Brain pericyte (primary cell): Measurements from ENCODE around the gene RIBC2.
"Not testable (repeated sequence)": the region's sequence is repeated elsewhere in the genome, so short reads cannot be mapped to it uniquely, and the experiment has no call there.

Experiments
- DNase-seq: peaks from one replicate; pipeline ENCODE4 v3.0.0-alpha.2; 2012; ENCODE audit warnings: low read depth, low spot score

Gene RIBC2

DNA sequence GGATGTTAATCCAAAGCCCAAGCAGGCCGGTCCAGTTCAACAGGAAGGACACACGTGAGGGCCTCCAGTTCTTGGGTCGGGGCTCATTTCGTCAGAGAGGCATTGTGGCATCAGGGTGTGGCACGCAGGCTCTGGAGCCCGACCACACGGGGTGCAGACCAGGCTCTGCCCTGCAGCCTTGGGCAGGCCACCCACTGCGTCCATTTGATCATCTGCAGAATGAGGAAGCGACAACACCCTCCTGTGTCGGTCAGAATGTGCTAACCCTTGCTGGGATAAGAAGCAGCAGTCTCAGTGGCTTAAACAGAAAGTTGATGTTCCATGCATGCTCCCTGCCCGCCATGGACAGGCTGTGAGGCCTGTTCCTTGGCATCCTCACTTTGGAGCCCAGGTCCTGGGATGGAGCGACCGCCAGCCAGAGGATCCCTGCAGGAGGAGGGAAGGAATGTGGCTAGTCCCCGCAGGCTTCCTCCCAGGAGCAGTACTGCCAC is 10.8 kb downstream of the RIBC2 start:
- DNase-seq, result no peak

DNA sequence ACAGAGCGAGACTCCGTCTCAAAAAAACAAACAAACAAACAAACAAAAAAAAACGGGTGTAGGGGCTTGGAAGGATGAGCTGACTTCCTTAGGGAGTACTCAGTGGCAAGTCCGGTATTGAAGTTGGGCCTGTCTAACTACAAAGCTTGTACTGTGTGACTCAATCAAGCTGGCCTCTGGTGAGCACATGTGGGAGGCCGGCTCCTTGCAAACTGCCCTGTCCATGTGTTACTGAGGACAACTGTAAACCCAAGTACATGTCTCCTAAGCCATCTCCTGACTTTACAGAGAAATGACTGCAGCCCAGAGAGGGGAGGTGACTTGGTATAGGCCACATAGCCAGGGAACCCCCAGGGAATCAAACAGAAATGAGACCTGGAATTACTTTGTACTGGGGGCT is 11.6 kb downstream of the RIBC2 start:
- DNase-seq, result no peak

DNA sequence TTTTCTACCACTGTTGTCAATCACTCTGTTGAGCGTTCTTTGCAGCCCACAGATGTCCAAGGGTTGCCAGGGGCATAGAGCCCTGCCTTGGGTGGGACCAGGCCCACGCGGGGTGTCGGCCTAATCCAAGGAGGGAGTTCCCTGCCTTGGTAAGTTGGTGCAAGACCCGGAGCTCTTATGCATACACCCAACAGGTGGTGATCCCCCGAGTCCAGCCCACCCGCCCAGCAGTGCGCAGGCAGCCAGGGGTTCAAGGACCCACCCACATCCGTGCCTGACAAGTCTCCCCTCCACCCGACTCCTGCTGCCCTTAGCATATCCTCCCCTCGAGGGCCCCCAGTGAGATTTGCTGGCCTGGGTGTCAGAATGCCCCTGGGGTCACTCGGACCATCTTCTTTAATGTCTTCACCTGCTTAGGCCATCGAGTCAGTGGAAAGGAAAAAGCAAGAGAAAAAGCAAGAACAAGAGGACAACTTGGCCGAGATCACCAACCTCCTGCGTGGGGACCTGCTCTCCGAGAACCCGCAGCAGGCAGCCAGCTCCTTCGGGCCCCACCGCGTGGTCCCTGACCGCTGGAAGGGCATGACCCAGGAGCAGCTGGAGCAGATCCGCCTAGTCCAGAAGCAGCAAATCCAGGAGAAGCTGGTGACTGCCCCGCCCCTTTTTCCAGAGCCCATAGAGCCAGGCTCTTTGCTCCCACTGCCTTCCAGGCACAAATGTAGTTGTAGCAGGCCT is 12.2 kb downstream of the RIBC2 start:
- no peak for DNase-seq

DNA sequence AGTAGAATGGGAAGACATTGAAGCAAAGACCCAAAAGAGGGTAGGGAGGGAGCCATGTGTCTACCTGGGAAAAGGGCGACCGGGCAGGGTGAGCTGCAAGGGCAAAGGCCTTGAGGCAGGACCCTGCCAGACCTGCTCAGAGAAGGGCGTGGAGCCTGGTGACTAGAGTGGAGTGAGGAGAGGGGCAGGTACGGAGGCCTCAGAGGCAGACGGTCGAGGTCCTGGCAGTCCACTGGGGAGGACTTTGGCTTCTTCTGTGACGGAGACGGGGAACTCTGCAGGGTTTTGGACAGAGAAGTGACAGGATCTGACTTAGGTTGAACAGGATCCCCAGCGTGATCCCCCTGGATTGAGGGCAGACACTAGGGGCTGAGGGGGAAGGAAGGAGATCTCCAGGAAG is 12.9 kb downstream of the RIBC2 start:
- no peak for DNase-seq

DNA sequence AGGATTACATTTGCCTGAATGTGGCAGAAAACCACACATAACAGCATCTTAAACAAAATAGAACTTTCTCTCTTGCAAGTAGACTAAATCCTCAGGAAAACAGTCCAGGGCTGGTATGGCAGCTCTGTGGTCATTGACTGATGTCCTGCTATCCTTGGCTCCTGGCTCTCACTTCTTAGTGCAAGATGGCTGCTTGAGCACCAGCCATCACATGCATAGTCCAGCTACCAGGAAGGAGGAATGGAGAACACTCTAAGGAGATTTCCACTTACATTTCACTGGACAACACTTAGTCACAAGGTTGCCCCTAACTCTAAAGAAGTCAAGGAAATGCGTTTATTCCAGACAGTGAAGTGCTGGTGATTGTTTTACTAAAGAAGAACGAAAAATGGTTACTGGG is 13.6 kb downstream of the RIBC2 start:
- no peak for DNase-seq

DNA sequence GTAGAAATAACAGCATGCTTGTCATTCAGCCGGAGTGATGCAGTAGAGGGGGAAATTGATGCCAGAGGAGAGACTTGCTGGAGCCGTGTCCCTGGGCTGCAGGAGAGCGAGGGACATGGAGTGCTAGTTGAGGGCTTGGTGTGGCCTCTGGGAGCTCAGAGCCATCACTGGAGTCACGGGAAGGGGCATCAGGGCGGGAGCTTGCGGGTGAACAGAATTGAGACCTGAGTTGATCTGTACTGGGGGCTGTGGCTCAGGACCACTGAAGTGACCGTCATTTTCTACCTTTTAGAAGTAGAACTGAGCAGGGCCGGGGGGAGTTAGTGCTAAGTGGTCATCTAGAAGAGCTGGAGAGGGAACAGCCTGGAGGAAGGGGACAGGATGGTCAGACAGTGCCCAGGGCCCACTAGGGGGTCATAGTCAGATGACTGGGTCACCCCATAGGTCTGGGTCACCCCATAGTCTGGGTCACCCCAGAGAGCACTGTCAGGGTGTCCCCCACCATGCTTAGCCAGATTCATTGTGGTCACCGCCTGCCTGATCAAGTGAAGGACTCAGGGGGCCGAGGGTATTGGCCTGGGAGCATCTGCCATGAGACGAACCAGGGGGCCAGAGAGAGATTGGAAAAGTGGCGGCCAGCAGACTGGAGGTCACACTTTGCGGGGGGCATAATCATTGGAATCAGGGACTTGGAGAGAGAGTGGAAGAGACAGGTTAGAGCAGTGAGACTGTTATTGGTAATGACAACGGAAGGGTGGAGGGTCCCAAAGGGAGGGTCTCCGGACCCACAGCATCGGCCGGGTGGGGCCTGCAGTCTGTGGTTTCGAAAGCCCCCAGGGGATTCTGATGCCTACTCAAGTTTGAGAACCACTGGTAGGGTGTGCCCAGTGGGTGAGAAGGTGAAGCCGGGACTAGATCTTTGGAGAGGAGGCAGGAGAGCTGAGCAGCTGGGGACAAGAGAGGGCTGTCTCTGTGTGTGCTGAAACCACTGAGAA is 15.2 kb downstream of the RIBC2 start:
- DNase-seq, result no peak

DNA sequence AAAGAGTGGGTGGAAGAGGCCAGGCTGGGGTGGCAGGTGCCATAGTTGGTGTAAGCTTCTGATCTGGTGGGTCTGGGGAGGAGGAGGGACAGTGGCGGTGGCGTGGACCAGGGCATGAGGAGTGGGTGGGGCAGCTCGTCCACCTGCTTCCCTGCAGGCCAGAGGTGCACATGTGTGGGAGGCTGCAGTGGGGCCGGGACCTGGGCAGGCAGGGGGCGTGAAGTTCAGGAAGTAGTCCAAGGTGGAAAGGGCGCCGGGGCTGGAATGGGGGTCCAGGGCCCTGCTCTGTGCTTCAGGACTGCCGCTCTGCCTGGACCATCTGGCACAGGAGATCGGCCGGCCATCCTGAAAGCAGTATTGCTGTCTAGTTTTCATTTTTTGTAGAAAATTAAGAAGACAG is 15.9 kb downstream of the RIBC2 start:
- no peak for DNase-seq

DNA sequence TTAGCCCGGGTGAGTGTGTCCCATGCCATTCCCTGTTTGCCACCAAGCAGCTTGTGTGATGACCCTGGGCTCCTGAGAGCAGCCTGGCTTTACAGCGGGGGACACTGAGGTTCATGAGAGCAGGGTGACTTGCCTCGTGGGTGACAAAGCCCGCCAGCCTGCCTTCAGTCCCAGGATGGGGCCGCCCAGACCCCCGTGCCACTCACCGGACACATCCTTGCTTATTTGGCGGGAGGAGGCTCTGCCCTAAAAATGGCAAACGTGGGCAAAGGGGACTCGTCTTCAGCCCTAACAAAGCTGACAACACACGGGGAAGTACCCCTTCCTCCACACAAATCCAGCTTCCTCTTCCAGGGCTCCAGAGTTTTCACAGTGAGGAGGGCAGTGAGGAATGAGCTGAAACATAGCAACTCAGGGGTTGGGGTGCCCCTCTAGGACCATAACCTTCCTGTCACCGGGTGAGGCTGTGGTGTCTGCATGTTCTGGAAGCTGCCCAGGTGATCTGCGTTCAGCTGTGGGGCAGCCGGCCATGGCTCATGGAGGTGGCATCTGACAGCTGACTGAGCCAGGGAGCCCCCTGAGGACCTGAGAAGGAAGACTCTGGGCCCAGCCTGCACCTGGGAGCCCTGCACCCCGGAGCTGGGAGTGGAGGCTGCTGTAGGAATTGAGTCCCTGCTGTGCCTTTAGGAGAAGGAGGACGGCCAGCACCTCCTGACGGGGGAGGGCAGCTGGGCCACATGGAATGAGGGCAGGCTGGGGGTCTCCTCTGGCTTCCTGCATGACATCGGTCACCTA is 16.7 kb downstream of the RIBC2 start:
- DNase-seq, result no peak

DNA sequence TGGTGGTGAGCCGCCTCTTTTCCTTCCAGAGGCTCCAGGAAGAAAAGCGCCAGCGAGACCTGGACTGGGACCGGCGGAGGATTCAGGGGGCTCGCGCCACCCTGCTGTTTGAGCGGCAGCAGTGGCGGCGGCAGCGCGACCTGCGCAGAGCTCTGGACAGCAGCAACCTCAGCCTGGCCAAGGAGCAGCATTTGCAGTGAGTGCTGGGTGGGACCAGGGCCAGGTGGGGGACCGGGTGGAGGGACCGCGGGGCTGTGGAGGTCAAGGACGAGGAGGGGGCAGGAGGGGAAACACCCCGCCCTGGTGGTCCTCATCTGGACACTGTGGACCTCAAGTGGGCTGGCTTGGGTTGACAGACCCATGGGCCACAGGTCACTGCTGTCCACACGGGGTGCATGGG is 17.4 kb downstream of the RIBC2 start:
- no peak for DNase-seq

DNA sequence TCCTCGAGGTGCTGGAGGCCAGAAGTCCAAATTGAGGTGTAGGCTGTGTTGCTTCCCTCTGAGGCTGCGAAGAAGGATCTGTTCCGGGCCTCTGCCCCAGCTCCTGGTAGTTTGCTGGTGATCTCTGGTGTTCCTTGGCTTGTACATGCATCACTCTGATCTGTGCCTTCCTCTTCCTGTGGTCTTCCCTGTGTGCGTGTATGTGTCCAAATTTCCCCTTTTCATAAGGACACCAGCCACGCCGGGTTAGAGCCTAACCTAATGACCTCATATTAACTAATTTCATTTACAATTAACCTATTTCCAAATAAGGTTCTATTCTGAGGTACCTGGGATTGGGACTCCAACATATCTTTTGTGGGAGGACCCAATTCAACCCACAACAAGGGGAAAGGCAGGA is 21.5 kb downstream of the RIBC2 start:
- no peak for DNase-seq

DNA sequence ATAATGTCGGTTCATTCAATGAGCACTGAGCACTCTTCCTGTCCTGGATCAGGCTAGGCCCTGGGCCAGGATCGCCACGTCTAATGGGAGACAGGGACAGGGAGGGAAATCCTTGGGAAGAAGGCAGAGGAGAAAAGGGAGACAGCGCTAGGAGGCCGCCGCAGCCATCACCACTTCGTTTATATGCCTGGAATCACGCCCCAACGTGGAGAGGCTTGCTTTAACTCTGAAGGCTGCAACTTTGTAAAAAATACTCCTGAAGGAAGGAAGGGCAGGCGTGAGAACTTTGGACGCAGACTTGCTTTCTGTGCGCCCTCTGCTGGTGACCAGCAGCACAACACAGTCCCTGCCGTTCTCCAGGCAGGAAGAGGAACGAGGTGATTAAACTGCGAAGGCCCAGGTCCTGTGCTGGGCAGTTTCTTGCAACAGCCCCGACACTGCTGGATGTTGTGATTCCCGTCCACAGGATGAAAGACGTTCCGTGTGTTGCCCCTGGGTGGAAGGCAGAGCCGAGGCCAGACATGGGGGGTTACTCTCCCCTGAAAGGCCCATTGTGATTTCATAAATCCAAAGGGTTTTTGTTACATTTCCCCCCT is 22.1 kb downstream of the RIBC2 start:
- peak; percentile 70 for DNase-seq

DNA sequence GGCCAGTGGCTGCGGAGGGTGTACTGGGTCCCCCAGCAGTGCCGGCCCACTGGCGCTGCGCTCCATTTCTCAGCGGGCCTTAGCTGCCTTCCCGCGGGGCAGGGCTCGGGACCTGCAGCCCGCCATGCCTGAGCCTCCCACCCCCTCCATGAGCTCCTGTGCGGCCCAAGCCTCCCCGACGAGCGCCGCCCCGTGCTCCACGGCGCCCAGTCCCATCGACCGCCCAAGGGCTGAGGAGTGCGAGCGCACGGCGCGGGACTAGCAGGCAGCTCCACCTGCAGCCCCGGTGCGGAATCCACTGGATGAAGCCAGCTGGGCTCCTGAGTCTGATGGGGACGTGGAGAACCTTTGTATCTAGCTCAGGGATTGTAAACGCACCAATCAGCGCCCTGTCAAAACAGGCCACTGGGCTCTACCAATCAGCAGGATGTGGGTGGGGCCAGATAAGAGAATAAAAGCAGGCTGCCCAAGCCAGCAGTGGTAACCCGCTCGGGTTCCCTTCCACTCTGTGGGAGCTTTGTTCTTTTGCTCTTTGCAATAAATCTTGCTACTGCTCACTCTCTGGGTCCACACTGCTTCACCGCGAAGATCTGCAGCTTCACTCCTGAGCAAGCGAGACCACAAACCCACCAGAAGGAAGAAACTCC is 23.5 kb downstream of the RIBC2 start:
- DNase-seq, result not testable (repeated sequence)

DNA sequence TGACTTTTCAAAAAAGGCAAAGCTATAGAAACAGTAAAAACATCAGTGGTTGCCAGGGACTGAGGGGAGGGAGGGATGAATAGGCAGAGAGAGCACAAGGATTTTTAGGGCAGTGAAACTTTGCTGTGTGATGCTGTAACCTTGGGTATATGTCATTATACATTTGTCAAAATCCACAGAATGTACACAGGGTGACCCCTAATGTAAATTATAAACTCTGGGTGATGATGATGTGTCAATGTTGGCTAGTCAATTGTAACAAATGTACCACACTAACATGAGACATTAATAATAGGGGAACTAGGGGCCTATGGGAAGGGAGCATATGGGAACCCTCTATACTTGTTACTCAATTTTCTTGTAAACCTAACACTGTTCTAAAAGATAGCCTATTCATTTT is 24.8 kb downstream of the RIBC2 start:
- no peak for DNase-seq

DNA sequence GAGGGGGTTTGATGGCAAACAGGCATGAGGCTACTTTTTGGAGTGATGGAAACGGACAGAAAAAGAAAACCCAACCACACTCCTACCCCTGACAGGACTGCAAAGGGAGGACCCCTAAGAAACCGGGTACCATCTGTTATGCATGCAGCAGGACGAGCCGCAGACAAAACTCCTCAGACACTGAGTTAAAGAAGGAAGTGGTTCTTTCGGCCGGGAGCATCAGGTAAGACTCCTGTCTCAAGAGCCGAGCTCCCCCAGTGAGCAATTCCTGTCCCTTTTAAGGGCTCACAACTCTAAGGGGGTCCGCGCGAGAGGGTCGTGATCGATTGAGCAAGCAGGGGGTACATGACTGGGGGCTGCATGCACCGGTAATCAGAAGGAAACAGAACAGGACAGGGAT is 27.2 kb downstream of the RIBC2 start:
- not testable (repeated sequence) for DNase-seq

DNA sequence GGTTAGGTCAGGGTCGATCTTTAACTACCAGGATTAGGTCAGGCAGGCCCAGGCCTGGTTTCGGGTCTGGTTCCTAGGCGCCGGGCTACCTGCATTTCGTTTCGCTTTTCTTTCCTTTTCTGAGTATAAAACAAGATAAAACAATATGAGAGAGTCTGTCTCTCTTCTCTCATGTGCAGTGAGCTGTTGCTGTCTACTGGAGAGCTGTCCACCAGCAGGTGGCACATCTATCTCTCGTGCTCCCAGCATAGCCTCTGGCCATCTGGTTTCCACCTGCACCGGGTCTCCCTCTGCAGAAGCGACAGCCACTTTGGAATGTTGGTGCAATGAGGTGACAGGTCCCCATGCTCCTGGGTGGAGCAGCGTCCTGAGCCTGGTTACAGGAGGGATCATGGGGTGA is 27.6 kb downstream of the RIBC2 start:
- DNase-seq, result no peak

DNA sequence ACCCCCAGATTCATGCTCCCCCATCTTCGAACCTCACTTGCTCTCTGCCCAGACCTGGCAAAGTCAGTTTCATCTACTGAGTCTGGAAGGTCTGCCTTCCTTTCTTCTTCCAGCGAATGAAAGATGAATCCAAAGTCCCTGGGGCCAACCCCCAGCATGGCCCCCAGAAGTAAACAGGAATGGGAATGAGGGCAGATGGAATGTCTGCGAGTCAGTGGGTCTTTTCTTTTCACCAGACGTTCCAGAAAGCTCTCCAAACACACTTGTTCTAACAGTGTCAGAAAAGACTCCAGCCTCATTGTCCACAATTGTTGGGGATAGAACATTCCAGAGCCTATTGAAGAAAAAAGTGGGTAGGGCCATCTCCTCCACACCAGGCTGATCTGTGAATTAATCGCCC is 28.6 kb downstream of the RIBC2 start:
- DNase-seq, result no peak

DNA sequence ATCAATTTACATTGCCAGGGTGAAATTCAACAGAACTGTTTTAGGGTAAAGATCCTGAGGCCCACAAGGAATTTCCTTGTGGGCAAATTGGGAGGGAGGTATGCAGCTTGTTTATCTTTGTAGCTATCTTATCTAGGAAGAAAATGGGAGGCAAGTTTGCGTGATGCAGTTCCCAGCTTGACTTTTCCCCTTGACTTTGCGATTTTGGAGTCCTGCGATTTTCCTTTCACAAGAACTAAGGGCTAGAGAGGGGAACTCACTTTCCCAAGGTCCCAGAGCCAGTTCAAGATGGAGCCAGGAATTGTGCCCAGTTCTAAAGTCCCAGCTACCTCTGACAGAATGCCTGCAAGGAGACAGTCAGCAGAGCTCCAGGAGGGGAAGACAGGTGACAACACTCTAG is 30.7 kb downstream of the RIBC2 start:
- no peak for DNase-seq

DNA sequence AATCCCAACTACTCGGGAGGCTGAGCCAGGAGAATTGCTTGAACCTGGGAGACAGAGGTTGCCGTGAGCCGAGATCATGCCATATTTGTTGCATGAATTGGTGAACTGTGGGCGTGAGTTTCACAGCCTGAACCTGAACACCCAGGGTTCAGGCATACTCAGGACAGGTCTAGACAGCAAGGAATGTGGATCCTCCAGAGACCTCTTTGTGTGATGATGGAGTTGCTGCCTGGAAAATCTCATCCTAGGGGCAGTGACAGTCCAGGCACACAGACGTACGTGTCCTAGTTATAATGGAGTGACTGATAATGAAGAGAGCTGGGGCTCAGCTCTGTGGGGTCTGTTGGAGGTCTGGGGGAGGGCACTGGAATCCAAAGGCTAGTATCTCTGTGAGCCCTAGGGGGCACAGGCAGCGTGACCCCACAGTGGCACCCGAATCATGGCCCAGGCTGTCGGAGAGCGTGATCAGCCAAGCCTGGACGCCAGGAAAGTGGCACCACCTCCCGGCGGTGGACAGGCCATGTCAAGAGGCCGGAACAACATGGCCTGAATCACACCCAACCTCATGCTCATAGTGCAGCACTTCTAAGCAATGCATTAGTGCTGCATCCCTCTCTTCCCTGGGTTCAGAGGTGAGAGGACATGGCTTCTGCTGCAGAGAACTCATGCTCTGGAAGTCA is 31.7 kb downstream of the RIBC2 start:
- no peak for DNase-seq

DNA sequence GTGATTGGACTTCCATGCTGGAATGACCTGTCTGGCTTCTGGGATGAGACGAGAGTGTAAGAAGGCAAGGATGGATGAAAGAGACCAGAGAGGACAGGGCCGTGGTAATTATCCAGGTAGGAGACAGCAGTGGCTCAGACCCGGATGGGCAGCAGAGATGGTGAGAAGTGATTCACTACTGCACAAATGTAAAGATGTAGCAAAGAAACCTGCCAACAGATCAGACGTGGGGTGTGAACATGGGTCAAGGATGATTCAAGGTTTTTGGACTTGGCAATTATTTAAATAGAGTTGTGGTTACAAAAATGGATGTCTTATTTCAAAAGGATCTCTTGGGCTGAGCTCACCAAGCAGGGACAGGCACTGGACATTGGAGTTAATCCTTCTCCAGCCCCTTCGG is 32.7 kb downstream of the RIBC2 start:
- DNase-seq, result no peak

DNA sequence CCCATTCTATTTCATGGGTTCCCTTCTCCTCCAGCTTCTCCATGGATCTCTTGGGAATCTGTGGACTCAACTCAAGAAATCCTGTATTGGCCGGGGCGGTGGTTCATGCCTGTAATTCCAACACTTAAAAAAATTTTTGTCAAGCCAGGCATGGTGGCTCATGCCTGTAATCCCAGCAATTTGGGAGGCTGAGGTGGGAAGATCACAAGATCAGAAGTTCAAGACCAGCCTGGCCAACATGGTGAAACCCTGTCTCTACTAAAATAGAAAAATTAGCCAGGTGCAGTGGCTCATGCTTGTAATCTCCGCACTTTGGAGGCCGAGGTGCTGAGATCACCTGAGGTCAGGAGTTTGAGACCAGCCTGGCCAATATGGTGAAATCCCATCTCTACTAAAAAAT is 34.1 kb downstream of the RIBC2 start:
- not testable (repeated sequence) for DNase-seq
